HG03097 (cell line): Measurements from ENCODE around the gene PLEKHG1.

Source experiments
- ATAC-seq: cut with Tn5 transposase; IDR thresholded peaks from one replicate; pipeline ENCODE4 v1.9.1; 2021; ENCODE audit not compliant: unreplicated experiment, low FRiP score

The PLEKHG1 gene

DNA sequence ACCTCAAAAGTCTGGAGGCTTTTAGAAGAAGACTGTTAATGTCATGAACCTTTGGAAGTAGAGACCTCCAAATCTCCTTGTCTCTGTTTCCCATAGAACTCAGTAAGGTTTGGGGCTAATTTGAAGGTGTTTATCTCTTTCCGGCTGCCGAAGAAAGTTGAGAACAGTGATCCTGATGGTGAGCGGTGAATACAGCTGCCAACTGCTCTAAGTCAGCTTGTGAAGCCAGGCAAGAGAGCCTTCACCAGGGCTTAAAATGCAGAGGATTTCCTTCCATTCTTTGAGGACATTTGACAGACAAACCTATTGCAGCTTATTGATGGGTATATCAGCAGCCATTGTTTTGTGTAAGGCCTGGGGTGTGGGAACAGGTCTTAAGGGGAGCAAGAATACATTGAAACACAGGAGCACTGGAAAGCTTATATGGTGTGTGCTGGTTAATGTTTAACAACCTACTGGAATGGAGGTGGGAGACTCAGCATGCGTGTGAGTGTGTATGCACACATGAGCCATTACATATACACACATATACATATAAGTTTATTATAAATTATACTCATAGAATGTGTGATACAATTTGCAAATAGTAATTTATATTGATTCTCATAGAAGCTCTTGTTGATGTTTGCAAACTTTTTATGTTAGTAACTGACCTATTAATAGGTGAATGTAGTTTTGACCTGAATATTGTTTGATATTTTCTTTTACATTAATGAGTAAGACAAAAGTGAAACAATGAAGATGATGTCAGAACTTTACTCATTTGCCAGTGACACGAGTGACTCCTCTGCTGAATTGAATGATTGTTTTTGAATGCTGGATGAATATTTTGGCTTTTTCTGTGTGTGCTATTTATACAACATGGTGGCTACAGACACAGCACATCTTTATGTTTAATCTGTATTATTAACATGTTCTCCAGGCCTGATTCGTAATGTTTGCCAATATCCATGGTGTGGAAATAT, 18.1 kb downstream of the PLEKHG1 start:
- ATAC-seq, result no peak

DNA sequence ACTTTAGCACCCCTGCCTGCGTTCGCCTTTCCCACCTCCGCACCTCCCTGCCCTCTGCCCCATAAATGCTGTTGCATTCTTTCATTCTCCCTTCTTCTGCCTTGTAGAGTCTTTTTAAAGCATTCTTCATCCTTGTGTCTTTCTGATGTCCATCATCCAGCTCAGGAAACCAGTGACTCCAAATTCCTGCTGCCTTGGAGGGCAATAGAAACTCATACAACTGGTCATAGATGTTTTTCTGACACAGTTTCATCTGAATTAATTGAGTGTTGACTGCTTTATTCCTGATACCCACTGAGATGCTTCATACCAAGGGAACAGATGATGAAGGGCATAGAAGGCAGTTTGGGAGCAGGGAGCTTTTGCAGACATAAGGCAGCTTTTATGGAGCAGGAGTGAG, 19.6 kb downstream of the PLEKHG1 start:
- ATAC-seq, result no peak

DNA sequence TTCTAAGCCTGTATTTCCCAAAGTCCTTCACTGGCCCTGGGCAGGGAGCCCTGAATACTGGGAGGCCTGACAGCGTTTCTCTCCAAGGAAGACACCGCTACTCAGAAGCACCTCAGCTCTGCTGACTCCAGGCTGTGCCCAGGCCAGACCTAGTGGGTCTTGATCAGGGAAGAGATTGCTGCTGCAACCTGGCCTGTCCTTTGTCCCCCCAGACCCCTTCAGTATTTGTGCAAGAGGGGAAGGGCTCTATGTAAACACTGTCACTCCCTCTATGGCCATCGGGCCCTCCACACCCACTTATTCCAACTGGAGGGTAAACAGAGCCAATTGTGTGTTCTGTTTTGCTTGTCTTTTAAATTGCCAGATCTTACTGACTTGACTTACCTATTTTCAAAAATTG, 20.6 kb downstream of the PLEKHG1 start:
- ATAC-seq, result no peak

DNA sequence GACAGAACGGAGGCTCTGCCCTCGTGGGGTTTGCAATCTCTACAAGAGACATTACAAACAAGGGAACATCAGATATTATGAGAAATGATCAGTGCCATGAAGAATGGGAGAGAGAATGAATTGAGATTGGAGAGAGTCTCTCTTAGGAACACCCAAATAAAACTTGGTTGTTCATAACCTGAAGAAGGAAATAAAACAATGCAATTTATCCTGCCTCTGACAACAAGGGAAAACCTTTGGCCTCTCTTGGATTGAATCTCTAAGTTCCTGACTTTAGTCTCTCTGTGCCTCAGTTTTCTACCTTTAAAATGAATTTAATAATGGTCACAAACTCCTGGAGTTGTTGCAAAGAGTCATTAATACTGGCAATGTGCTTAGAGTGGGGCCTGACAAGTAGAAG, 21.1 kb downstream of the PLEKHG1 start:
- ATAC-seq, result no peak

DNA sequence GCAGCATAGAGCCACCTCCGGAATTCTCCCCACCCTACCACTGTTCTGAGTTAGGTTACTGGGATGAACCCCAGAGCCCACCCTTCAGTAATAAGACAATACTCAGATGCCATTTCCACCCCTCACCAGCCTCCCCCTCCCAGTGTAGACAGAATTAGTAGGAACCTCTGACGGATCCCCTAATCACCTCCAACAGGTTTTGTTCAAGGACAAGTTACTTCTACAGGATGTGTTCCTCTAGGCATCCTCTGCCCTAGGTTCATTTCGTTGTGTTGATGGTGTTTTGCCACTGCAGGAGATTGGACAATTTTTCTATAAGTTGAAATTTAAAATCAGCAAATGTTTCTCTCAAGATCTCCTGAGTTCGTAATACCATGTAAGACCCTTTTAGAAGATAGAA, 22.8 kb downstream of the PLEKHG1 start:
- no peak for ATAC-seq

DNA sequence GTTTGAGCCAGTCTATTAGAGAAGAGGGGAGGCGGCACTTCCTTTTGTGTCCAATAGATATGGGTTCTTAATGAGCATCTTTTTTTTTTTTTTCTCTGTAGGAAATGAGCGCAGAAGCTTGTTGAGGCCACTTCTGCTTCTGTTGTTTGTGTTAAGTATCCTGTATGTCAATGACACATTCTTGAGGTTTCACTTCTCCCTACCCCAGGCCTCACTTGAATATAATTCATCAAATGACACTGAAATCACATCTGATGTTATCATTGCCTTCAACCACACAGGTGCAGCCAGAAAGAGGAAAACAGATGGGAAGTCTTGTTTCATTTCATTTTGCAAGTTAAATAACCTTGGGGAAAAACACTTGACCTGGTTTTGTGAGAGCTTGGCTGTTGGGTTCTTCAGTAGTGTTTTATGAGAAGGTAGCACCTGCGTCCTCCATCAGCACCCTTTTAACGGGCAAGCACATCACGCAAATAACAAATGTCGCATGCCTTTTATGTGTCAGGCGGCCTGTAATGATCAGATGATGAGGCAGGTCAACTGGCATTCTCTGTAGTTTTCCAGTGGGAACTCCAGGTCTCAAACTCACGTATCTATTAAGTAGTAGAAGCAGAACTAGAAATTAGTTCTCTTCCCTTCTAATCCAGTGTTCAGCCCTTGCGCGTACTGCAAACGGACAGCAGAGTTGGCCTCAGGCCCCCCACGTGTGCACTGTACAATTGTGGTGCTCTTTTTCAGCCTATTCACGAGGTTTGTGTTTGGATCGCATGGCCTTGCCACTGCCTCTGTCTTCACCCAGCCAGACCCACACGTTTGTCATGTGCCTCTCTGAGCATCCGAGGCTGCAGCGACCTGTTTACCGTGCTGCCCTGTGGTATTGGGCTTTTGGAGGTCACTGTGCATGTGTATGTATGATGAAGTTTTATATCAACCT, 23.5 kb downstream of the PLEKHG1 start:
- ATAC-seq, result peak; percentile 91

DNA sequence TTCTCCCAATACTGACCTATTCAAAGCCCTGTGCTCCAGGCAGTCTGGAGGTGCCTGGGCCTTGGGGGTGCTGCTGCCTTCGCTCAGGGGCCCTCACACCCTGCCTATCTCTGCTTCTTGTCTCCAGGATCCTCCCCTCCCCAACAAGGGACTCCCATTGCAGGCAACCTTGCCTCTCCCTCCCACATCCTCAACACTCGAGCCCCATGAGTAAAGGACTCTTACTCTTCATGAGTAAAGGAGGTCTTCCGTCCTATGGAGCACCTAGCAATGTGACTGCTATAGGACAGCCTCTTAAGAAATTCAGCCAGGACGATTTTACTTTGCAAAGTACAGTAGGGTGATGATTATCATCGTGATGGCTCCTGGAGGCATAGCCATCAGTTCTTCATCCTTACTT, 24.5 kb downstream of the PLEKHG1 start:
- ATAC-seq, result no peak

DNA sequence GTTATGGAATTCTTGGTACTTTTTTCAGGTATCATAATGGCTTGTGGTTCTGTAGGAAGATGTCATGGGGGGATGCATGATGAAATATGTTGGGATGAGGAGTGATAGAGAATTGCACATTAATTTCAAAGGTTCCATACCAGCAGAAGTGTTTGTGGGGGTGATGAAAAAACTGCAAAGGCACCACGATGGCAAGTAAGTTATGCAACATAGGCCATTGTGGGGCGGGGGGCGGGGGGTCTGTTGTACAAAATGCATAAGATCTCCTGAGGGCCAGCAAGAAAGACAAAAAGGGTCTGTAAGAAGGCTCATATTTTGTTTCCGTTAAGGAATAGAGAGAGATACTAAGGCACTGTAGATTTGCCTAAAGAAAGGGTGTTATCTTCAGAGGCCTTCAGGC, 26.2 kb downstream of the PLEKHG1 start:
- ATAC-seq, result no peak

DNA sequence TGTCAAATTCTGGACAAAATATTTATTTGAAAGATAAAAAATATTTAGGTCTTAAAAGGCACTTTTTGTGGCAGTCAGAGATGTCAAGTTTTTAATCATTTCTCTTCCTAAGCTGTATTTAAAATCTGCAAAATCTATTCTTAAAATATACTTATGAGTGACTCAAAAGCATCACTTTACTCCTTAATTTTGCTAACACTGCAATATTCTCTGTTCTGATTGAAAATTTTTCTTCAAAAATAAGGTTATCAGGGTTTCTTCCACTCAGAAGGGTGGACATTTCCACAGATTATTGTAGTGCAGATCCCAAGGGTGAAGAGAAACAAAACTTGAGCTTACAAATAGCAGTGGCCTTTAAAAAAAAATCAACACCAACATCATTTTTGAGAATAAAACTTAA, 27.5 kb downstream of the PLEKHG1 start:
- ATAC-seq, result no peak

DNA sequence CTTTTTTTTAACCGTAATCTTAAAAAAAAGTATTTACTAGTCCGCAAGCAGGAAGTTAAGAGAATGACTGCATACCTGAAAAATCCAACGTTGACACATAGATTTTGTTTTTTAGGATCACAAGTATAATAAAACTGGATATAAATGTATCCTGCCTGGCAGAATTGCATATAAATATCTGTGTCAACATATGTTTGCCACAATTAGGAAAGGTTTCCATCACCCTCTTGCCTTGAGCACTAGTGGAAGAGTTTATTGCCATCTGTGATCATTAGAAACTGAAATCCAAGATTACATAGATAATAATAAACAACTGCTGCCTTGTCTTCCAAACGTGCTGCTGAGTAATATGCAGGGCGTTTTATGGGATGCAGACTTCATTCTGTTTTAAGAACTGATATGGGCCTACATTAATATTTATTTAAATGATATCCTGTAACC, 27.9 kb downstream of the PLEKHG1 start:
- no peak for ATAC-seq

DNA sequence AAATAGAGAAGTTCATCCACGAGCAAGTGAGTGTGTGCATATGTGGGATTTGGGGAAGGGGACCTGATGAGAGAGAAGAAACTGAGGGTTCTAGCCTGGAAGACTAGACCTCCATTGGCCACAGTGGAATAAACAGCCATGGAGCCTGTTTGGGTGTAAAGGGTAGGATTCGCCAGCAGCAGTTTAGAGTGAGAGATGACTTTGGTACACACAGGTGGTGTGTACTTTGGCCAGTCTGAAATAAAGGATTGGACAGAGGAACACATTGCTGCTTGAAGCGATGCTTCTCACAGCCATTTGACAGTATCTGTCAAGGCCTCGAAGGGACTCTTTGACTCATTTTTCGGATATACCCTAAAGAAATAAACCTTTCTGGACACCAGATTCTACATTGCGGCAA, 29.2 kb downstream of the PLEKHG1 start:
- ATAC-seq, result no peak

DNA sequence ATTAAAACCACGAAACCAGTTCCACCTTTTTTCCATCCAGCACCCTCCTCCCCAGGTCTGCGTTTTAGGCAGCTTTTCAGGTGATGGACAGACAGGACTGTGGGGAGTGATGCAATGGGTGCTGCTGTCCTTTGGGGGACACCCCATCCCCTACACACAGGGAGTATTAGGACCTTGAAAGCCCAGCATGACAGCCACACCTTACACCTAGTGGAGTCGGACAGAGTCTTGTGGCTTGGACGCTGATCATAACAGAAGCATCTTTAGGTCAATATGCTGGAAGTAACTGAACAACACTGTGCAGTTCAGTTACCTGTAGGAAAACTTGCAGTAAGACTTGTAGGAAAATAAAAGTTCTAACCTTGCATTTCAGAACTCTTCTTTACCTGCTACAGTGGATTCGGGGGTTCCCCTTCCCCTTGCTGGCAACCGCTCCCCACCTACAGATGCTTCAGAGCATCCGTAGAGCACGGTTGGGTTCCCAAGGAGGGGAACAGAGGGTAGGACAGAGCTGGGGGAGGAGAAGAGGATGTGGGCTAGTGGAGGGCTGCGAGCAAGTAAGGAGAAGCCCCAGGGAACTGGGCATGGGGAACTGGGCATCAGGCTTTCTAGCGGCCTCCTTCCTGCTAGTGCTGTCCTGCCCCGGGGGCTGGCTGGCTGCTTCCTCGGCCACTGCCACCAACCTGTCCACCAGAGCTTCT, 31.7 kb downstream of the PLEKHG1 start:
- ATAC-seq, result no peak

DNA sequence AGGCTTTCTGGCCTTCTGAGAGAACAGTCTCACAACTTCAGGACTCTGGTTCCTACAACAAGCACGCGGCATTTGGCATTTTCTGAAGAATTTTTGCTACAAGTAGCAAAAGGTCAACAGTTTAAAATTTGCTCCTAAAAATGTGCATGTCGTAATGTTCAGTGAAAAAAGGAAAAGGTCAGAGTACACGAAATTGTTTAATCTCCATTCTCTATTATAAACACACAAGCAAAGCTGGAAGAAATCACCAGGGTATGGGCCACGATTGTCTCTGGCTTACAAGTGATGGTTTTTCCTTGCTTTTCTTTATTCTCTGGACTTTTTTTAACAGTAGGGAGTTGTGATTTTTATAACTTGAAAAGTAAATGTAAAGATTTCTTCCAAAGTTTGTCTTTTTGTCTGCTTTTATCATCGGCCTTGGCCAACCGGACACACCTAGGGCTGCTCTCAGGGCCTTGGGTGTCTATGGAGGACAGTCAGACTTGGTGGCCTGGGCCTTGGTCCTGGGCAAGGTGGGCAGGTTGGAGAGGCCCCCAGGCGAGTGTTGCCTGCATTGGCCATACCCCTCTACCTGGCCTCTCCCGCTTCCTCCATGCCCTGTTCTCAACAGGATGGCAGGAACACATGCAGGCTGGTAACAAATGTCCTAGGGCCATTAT, 32.4 kb downstream of the PLEKHG1 start:
- ATAC-seq, result no peak

DNA sequence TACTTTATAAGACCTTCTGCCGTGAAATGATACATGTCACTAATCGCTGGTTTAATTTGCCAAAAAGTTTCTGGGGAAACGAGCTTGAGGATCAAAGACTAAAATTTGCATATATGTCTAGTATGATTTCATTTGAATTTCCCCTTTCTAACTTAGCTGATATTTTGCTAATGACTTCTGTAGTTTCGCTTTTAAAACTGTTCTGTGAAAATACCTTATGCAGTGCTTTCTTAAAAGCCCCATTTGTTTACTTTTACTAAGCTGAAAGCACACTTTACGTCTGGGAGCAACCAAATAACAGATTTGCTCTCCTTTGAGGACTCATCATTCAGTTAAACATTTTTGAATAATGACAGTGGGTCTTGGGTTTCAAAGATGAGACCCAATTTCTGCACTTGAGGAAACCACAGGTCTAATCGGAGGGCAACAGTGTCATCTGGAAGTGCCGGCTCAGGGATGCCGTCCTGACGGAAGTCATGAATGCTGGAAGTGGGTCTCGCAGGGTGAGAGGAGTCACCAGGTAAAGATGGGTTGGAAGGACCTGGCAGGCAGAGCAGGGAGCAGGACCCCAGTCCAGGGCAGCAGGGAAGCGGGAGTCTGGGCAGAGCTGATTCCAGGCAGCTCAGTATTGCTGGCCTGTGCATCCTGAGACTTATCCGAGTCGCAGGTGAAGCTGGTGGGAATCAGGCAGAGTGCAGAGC, 33.2 kb downstream of the PLEKHG1 start:
- no peak for ATAC-seq

DNA sequence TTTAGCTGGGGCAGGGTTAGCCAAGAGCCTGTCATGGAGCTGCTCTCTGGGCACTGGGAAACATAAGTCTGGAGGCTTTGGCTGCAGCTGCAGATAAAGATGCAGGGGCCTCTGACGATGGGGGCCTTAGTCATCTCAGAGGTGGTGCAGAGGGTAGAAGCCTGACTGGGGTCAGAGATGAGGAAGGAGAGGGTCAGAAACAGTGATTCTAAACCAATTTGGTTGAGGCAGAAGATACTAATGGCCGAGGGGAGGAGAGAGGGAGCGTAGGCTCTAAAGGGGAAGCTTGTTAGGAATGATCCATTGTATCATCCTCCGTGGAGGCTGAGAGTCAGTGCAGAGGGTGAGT, 33.8 kb downstream of the PLEKHG1 start:
- no peak for ATAC-seq

DNA sequence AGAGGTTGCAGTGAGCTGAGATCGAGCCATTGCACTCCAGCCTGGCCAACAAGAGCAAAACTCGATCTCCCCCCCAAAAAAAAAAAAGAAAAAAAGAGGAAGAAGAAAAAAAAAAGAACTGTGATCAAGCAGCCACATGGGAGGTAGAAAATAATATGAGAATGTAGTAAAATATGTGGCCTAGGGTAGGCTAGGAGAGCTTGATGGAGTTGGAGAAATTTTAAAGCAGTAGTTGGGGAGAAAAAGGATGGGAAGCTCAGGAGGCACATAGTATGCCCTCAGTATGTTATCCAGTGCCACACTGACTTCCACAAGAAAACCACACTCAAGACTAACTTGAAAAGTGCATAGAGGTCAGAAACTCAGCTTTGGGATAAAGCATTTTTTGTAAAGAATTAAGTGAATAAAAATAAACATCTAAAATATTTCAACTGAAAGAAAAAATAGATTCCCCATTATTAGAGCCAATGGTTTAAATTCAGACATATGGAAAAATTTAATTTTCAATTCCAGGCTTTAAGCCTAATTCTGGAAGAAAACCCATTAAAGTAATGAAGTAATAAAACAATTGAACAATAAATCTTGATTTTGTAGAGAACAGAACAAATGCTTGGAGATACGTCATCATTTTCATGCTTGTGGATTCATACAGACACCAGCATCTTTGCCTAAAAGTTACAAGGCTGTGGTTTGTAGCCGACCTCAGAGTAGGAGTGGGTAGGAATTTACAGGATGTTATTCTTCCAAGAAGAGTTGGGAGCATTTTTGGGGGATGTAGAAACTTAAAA, 34.7 kb downstream of the PLEKHG1 start:
- no peak for ATAC-seq

DNA sequence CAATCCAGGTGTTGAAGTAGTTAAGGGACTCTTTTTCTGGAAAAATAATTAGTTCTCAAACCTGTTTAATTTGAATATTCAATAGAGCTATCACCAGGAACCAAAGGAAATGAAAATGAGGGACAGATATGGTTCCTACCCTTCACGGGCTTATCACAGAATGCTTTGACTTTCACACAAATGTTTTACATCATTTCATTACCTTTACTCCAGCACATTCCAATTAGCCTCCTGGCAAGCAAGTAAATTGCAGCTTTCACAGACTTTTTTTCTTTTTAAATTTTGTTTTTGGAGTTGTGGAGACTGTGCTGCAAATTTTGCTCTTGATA, 35.2 kb downstream of the PLEKHG1 start:
- no peak for ATAC-seq

DNA sequence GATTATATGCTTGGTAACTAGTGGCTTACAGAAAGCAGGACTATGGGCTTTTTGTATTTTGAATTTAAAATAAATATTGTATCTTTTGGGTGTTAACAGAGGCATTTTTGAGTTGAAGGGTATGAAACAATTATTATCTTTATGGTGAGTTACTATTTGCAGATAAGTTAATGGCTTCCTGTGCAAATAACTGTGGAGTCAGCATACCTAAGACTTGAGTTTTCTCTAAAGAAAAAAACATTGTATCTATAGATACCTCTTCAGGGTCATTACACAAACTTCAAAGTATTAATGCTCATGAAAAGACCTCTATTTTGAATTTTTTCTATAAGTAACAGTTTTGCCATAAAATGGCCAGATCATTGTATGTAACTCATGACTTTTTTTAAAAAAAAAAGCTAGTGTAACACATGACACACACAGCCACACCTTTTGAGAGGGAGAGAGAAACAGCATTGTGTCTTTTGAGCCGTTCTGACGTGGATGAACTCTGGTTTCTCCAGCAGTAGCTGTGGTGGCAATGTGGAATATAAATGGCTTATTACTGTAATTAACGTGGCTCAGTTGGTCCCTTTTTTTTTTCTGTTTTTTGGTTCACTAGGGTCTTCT, 36.3 kb downstream of the PLEKHG1 start:
- ATAC-seq, result no peak

DNA sequence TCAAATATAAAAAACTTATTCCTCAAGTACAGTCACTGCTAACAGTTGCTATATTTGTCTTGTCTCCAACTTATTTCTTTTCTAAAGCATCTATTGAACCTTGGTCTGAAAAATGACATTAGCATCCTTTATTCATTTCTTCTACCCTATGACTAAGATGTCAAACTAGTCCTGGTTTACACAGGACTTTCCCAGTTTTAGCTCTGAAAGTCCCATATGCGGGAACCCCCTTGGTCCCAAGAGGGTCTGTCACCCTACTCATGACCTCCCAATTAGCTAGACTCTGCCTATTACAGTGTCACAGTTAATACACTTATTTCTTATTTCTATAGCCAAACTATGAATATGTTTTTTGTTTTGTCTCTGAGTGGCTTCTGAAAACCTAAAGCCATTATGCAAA, 37.1 kb downstream of the PLEKHG1 start:
- no peak for ATAC-seq
